Ishikawa (cell line): Measurements from ENCODE around the gene SRA1.

Experiments
- EGR1 ChIP-seq: IDR thresholded peaks from 2 replicates; pipeline ENCODE4 v1.6.1; 2012
- EP300 ChIP-seq: IDR thresholded peaks from 2 replicates; pipeline ENCODE4 v1.6.1; 2012; ENCODE audit warnings: borderline replicate concordance
- FOXM1 ChIP-seq: IDR thresholded peaks from 2 replicates; pipeline ENCODE4 v1.6.1; 2012; ENCODE audit warnings: low read depth, borderline replicate concordance
- NFIC ChIP-seq: IDR thresholded peaks from 2 replicates; pipeline ENCODE4 v1.6.1; 2012
- TAF1 ChIP-seq: IDR thresholded peaks from 2 replicates; pipeline ENCODE4 v1.6.1; 2012; ENCODE audit warnings: low read depth, mild to moderate bottlenecking
- TCF12 ChIP-seq: IDR thresholded peaks from 2 replicates; pipeline ENCODE4 v1.6.1; 2012; ENCODE audit warnings: low read depth
- TEAD4 ChIP-seq: IDR thresholded peaks from 2 replicates; pipeline ENCODE4 v1.6.1; 2012
- YY1 ChIP-seq: IDR thresholded peaks from 2 replicates; pipeline ENCODE4 v1.6.1; 2012; ENCODE audit warnings: low read depth
- ZBTB7A ChIP-seq: IDR thresholded peaks from 2 replicates; pipeline ENCODE4 v1.6.1; 2012; ENCODE audit warnings: low read depth
- TF ChIP-seq, protein P1 (sequence below): IDR thresholded peaks from 2 replicates; pipeline ENCODE4 v1.6.1; 2012
- TF ChIP-seq, protein P2 (sequence below): IDR thresholded peaks from 2 replicates; pipeline ENCODE4 v1.6.1; 2012; ENCODE audit warnings: low read depth, mild to moderate bottlenecking

- TF ChIP-seq NFIC (no peak), TAF1 (no peak), TCF12 (no peak), EGR1 (no peak), EP300 (no peak), FOXM1 (no peak), YY1 (no peak), TEAD4 (no peak), ZBTB7A (no peak)
- TF ChIP-seq, protein P1, sequence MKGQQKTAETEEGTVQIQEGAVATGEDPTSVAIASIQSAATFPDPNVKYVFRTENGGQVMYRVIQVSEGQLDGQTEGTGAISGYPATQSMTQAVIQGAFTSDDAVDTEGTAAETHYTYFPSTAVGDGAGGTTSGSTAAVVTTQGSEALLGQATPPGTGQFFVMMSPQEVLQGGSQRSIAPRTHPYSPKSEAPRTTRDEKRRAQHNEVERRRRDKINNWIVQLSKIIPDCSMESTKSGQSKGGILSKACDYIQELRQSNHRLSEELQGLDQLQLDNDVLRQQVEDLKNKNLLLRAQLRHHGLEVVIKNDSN: no peak
- TF ChIP-seq, protein P2, sequence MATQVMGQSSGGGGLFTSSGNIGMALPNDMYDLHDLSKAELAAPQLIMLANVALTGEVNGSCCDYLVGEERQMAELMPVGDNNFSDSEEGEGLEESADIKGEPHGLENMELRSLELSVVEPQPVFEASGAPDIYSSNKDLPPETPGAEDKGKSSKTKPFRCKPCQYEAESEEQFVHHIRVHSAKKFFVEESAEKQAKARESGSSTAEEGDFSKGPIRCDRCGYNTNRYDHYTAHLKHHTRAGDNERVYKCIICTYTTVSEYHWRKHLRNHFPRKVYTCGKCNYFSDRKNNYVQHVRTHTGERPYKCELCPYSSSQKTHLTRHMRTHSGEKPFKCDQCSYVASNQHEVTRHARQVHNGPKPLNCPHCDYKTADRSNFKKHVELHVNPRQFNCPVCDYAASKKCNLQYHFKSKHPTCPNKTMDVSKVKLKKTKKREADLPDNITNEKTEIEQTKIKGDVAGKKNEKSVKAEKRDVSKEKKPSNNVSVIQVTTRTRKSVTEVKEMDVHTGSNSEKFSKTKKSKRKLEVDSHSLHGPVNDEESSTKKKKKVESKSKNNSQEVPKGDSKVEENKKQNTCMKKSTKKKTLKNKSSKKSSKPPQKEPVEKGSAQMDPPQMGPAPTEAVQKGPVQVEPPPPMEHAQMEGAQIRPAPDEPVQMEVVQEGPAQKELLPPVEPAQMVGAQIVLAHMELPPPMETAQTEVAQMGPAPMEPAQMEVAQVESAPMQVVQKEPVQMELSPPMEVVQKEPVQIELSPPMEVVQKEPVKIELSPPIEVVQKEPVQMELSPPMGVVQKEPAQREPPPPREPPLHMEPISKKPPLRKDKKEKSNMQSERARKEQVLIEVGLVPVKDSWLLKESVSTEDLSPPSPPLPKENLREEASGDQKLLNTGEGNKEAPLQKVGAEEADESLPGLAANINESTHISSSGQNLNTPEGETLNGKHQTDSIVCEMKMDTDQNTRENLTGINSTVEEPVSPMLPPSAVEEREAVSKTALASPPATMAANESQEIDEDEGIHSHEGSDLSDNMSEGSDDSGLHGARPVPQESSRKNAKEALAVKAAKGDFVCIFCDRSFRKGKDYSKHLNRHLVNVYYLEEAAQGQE: no peak
Measured at GRCh38 chr5:140573683-140574082, 16.4 kb upstream of the SRA1 start.
